H54 (cell line): ENCODE measurements around the gene PCSK9.
A peak's percentile ranks its signal among the peaks of the same experiment; 100 is the strongest.

Experiments
- DNase-seq: peaks from one replicate; pipeline ENCODE4 v3.0.0; 2011; ENCODE audit warnings: low spot score, mixed read lengths; ENCODE audit not compliant: insufficient read length
- FAIRE-seq: peaks from 3 replicates; lab custom pipeline; 2011; peaks lifted over from hg19 to GRCh38; lab: Jason Lieb, UNC
- POLR2A ChIP-seq: IDR thresholded peaks from 2 replicates; pipeline ENCODE4 v1.6.1; 2011; ENCODE audit warnings: low read depth, mild to moderate bottlenecking, low read length

PCSK9 gene

GRCh38 chr1:55044617-55045397 is 5.5 kb downstream of the PCSK9 start:
- no peak for TF ChIP-seq POLR2A
- DNase-seq, result no peak
- FAIRE-seq, result no peak

GRCh38 chr1:55045430-55045829 is 6.1 kb downstream of the PCSK9 start:
- no peak for TF ChIP-seq POLR2A
- no peak for FAIRE-seq
- no peak for DNase-seq

GRCh38 chr1:55046871-55047270 is 7.5 kb downstream of the PCSK9 start:
- no peak for TF ChIP-seq POLR2A
- DNase-seq (no peak), FAIRE-seq (no peak)

GRCh38 chr1:55047611-55048010 is 8.3 kb downstream of the PCSK9 start:
- FAIRE-seq (no peak), DNase-seq (no peak)
- no peak for TF ChIP-seq POLR2A

GRCh38 chr1:55048453-55049270 is 9.3 kb downstream of the PCSK9 start:
- no peak for TF ChIP-seq POLR2A
- DNase-seq, result no peak
- FAIRE-seq, result no peak

GRCh38 chr1:55049271-55049913 is 10.0 kb downstream of the PCSK9 start:
- DNase-seq (no peak), FAIRE-seq (no peak)
- no peak for TF ChIP-seq POLR2A

- FAIRE-seq, result no peak
Observed at GRCh38 chr1:55049914-55050278, 10.5 kb downstream of the PCSK9 start.

GRCh38 chr1:55050283-55050682 is 10.9 kb downstream of the PCSK9 start:
- no peak for FAIRE-seq
- TF ChIP-seq POLR2A, result no peak
- peak; percentile 39 for DNase-seq

More at GRCh38 chr1:55049914-55050278, 10.5 kb downstream of the PCSK9 start:
- DNase-seq, result no peak
- no peak for TF ChIP-seq POLR2A

GRCh38 chr1:55051169-55051568 is 11.8 kb downstream of the PCSK9 start:
- DNase-seq (no peak), FAIRE-seq (no peak)
- no peak for TF ChIP-seq POLR2A

- DNase-seq, result no peak
Observed at GRCh38 chr1:55051621-55052020, 12.3 kb downstream of the PCSK9 start.

GRCh38 chr1:55052221-55053142 is 13.1 kb downstream of the PCSK9 start:
- DNase-seq (no peak), FAIRE-seq (no peak)
- no peak for TF ChIP-seq POLR2A

More at GRCh38 chr1:55051621-55052020, 12.3 kb downstream of the PCSK9 start:
- TF ChIP-seq POLR2A, result no peak
- no peak for FAIRE-seq

GRCh38 chr1:55053265-55053954 is 14.1 kb downstream of the PCSK9 start:
- TF ChIP-seq POLR2A, result no peak
- DNase-seq (no peak), FAIRE-seq (no peak)
